Loucy (cell line): ENCODE data around the gene APOLD1.

Experiments
- CTCF ChIP-seq: fragments of 200-600 bp; sonication (generic); conservative IDR thresholded peaks from 2 replicates; pipeline ENCODE4 v1.5.1; 2014; ENCODE audit warnings: mild to moderate bottlenecking, antibody characterized with exemption, low read length
- EZH2phosphoT487 ChIP-seq: fragments of 200-600 bp; IDR thresholded peaks from 2 replicates; pipeline ENCODE4 v1.6.1; 2018; ENCODE audit warnings: antibody characterized with exemption, mild to moderate bottlenecking, moderate library complexity, borderline replicate concordance

- TF ChIP-seq CTCF, result no peak
- TF ChIP-seq EZH2phosphoT487, result no peak
These were observed 9.2 kb downstream of the APOLD1 start for GRCh38 chr12:12794686-12795085.
